HCT116 (cell line): ENCODE results near the gene GATB.

Source experiments
- CTCF ChIP-seq, 3 experiments: fragments of 200-600 bp in 1 of 3; sonication (generic) in 1 of 3; IDR thresholded peaks in 2 of 3; conservative IDR thresholded peaks in 1 of 3; 2 replicates each; pipeline ENCODE4 v1.5.1; 2012 to 2017; ENCODE audit warnings: low read depth in 2 of 3, low read length in 2 of 3, antibody characterized with exemption in 1 of 3, borderline replicate concordance in 1 of 3, control low read depth in 1 of 3, mild to moderate bottlenecking in 1 of 3, mixed read lengths in 1 of 3, mixed run types in 1 of 3, moderate library complexity in 1 of 3; ENCODE audit not compliant: insufficient read depth in 1 of 3
- ELF1 ChIP-seq: IDR thresholded peaks from 2 replicates; pipeline ENCODE4 v1.6.1; 2012; ENCODE audit warnings: low read depth, borderline replicate concordance
- MAX ChIP-seq: IDR thresholded peaks from 2 replicates; pipeline ENCODE4 v1.6.1; 2012
- POLR2A ChIP-seq: IDR thresholded peaks from 2 replicates; pipeline ENCODE4 v1.7.0; 2011; ENCODE audit warnings: borderline replicate concordance; ENCODE audit not compliant: insufficient read depth, insufficient read length; ENCODE audit errors: extremely low read depth
- ZBTB33 ChIP-seq: IDR thresholded peaks from 2 replicates; pipeline ENCODE4 v1.6.1; 2011; ENCODE audit warnings: mild to moderate bottlenecking, low read length, moderate library complexity; ENCODE audit not compliant: insufficient replicate concordance; ENCODE audit errors: extremely low read depth

GRCh38 chr4:151669990-151670389, 90.8 kb downstream of the GATB start:
- TF ChIP-seq ZBTB33 (no peak), CTCF (IDR thresholded peaks at IDR 0.05 in 2 of 3, conservative IDR thresholded peaks at IDR 0.05 in 1 of 3; ENCODE audit: borderline replicate concordance in 1 of 3, insufficient read depth in 1 of 3, low read depth in 2 of 3, low read length in 2 of 3) (no peak), ELF1 (no peak), POLR2A (no peak), MAX (no peak)
